Lower lobe of right lung (tissue), 2 donors: Measurements from ENCODE around the gene PTPRN2. TPM values are rescaled to one million over a fixed set of nuclear protein-coding genes. Genes with fewer than 3 reads are reported as not detected.

Source experiments
- ATAC-seq, 2 donors: fragments of 200-7000 bp; cut with Tn5 transposase; one replicate each; pipeline ENCODE4 v1.9.1; 2020 to 2022; ENCODE audit warnings: mild to moderate bottlenecking in 2 of 2, moderate library complexity in 2 of 2
- DNase-seq: peaks from one replicate; pipeline ENCODE4 v3.0.0-alpha.2; 2020
- H3K27ac ChIP-seq: fragments of 200-600 bp; one replicate; pipeline ENCODE4 v1.8.0; 2022
- H3K27me3 ChIP-seq: fragments of 200-600 bp; one replicate; pipeline ENCODE4 v1.8.0; 2022; ENCODE audit warnings: low read depth
- H3K36me3 ChIP-seq: fragments of 200-600 bp; one replicate; pipeline ENCODE4 v1.8.0; 2022; ENCODE audit warnings: mild to moderate bottlenecking
- H3K4me1 ChIP-seq: fragments of 200-600 bp; one replicate; pipeline ENCODE4 v1.8.0; 2022
- H3K4me3 ChIP-seq: fragments of 200-600 bp; one replicate; pipeline ENCODE4 v1.8.0; 2022; ENCODE audit warnings: mild to moderate bottlenecking
- H3K9me3 ChIP-seq: fragments of 200-600 bp; one replicate; pipeline ENCODE4 v1.8.0; 2022
- CTCF ChIP-seq: fragments of 200-600 bp; IDR thresholded peaks from one replicate; pipeline ENCODE4 v1.8.0; 2022; ENCODE audit warnings: antibody characterized with exemption, mild to moderate bottlenecking
- intact Hi-C: fragments of 100-400 bp; cut with DNase I; formaldehyde crosslinking; loops from one replicate; pipeline ENCODE4 v1.11.0; 2022
- total RNA-seq: library from RNA; stranded (reverse); fragmentation: NEBNext Ultra II Directional; extraction: Animal tissue kit (Norgen Biotek cat#: 25700); gene quantifications from one replicate; pipeline ENCODE4 v1.2.1, GENCODE V29; 2021
- donor health status: DM: no; HTN: yes; CAD: no; lungs with severe emphysema.

Gene PTPRN2
- total RNA-seq, 1 donor from 2014 or later: 6.8 TPM

DNA sequence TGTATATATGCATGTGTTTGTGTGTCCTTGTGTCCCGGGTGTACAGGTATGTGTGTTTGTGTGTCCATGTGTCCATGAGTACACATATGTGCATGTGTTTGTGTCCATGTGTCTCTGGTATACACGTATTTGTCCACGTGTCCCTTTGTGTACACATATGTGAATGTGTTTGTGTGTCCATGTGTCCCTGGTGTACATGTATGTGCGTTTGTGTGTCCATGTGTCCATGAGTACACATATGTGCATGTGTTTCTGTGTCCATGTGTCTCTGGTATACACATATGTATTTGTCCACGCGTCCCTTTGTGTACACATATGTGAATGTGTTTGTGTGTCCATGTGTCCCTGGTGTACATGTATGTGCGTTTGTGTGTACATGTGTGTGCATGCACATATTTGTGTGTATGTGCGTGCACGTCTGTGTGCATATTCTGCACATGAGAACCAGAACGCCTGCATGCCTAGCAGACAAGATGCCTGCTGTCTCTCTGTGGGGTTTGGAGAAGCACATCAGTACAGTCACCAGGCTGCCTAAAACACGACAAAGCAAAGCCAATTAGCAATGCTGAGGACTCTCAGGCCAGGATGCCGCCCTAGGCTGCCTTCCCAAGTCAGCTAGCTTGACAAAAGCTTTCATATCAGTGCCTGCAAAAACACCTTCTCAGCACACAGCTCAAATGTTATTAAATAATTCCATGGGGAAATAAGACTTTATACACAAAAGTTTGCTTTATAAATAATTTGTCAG lies 327.8 kb downstream of the PTPRN2 start:
- DNase-seq (no peak), ATAC-seq (no peak)
- no peak overlapping the region for H3K4me3 ChIP-seq
- no peak for TF ChIP-seq CTCF
- H3K27me3 ChIP-seq: no peaks in the 10 kb centered on the region
- H3K36me3 ChIP-seq: no peaks in the 10 kb centered on the region
- no peaks in the 10 kb centered on the region for H3K9me3 ChIP-seq
- no peaks in the 10 kb centered on the region for H3K4me1 ChIP-seq
- intact Hi-C loops: no loop called here
- H3K27ac ChIP-seq: no peak overlapping the region

DNA sequence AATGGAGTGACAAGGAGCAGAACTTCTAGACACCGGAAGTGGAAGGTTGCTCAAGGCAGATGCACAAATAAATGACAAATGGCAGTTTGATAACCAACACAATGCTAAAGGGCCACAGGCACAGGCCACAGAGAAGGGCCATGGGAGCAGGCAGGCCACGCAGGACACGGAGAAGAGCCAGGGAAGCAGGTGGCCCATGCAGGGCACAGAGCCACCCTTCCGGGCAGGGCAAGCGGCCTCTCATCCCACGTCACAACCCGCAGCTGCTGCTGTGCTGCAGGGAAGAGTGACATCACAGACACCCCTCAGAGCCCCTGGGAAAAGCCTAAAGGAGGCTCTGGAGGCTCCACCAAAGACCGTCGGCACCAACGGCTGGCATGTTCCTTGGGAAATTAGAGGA lies 328.5 kb downstream of the PTPRN2 start:
- intact Hi-C loops: no loop called here
- H3K27ac ChIP-seq: no peak overlapping the region
- no peak overlapping the region for H3K4me3 ChIP-seq
- no peak for DNase-seq
- no peak for ATAC-seq
- H3K9me3 ChIP-seq: no peaks in the 10 kb centered on the region
- H3K4me1 ChIP-seq: no peaks in the 10 kb centered on the region
- no peaks in the 10 kb centered on the region for H3K27me3 ChIP-seq
- no peaks in the 10 kb centered on the region for H3K36me3 ChIP-seq
- no peak for TF ChIP-seq CTCF

- no peak for DNase-seq
- intact Hi-C loops: no loop called here
- H3K27ac ChIP-seq: no peak overlapping the region
- H3K9me3 ChIP-seq: no peaks in the 10 kb centered on the region
- ATAC-seq: no peak
- TF ChIP-seq CTCF: no peak
- H3K4me1 ChIP-seq: no peaks in the 10 kb centered on the region
- no peaks in the 10 kb centered on the region for H3K36me3 ChIP-seq
- no peak overlapping the region for H3K4me3 ChIP-seq
- no peaks in the 10 kb centered on the region for H3K27me3 ChIP-seq
Observed at GRCh38 chr7:158258411-158259130, 329.1 kb downstream of the PTPRN2 start.

DNA sequence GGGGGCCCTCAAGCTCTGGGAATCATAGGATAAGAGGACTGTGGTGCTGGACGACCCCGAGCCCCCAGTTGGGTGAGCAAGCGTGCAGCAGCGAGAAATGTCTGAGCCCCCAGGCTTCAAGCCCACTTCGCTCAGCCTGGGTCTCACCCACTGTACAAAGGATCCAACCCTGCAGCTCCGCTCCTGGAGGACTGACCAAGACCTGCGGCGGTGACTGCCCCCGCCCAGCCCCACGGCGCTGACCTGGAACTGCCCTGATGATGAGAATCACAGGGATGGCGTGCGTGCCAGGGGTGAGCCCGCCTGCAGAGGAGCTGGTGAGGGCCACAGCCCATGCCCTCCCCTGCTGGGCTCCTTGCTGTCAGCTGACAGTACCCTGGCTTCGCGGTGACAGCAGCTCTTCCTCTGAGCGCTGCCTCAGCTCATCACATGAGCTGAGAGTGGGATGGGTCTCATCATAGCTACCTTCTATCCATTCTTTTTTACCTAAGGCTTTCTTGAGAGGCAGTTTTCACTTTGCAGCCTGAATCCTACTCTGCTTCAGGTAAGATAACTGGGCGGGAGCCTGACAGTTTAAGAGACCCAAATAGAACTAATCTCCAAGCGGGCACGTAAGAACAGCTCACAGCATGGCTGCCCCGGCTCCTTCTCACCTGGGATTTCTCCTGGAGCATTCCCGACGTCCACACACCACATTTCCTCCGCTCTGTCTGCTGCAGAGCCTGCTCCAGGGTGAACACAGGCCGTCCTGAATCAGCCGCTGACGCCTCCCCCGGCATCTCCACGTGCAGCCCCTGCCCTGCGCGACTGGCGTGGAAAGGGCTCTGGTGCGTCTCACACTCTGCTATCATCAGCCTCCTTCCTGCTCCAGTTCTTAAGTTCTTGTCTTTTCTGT lies 329.9 kb downstream of the PTPRN2 start:
- Histone ChIP-seq H3K36me3 (no peaks in the 10 kb centered on the region), H3K27ac (no peak overlapping the region), H3K9me3 (no peaks in the 10 kb centered on the region), H3K4me1 (no peaks in the 10 kb centered on the region), H3K4me3 (no peak overlapping the region), H3K27me3 (no peaks in the 10 kb centered on the region)
- ATAC-seq: no peak
- DNase-seq: no peak
- intact Hi-C loops: no loop called here
- TF ChIP-seq CTCF: no peak

DNA sequence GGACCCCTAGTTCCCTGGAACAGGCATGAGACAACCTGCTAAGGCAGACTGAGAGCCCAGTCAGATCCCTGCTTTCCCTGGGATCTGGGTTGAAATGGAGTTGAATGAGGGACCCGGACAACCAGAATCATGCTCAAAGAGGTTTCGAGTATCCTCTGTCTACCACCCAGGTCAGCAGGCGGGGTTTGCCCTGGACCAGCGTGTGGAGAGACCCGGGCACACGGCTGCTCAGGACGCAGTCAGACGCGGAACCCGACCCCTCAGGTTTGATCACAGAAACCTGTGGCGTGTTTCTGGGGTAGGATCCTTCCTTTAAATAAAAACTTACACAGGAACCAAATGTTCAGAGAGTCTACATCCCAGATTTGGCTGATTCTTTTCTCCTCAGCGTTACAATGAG lies 330.6 kb downstream of the PTPRN2 start:
- intact Hi-C loops: no loop called here
- Histone ChIP-seq H3K36me3 (no peaks in the 10 kb centered on the region), H3K27me3 (no peaks in the 10 kb centered on the region), H3K4me1 (no peaks in the 10 kb centered on the region), H3K9me3 (no peaks in the 10 kb centered on the region), H3K4me3 (no peak overlapping the region), H3K27ac (no peak overlapping the region)
- ATAC-seq (no peak), DNase-seq (no peak)
- no peak for TF ChIP-seq CTCF
